OCI-LY7 (cell line): ENCODE results near the gene PPY. TPM values are rescaled to one million over a fixed set of nuclear protein-coding genes. Genes with fewer than 3 reads are reported as not detected.
"Not testable (repeated sequence)": the region's sequence is repeated elsewhere in the genome, so short reads cannot be mapped to it uniquely, and the experiment has no call there.

ENCODE experiments used
- BruUV-seq: library from RNA; stranded (reverse); fragments of 400-500 nt; replicated peaks from 2 replicates; lab custom pipeline; 2021; lab: Mats Ljungman, UMichigan
- CTCF ChIA-PET: fragments of 300-600 bp; sonication (Branson Sonifier 250); formaldehyde crosslinking; loops from one replicate; lab custom pipeline; 2022; ENCODE audit warnings: antibody characterized with exemption; ENCODE audit not compliant: unreplicated experiment; lab: Charles Lee
- POLR2A ChIA-PET: fragments of 300-600 bp; sonication (Branson Sonifier 250); formaldehyde crosslinking; loops from one replicate; lab custom pipeline; 2022; ENCODE audit warnings: antibody characterized with exemption; lab: Charles Lee
- DNase-seq: peaks from one replicate; pipeline ENCODE4 v3.0.0-alpha.2; 2015; ENCODE audit warnings: low spot score
- H2AFZ ChIP-seq: fragments of 200-600 bp; sonication (generic), shearing (Covaris generic); 2 replicates; pipeline ENCODE4 v1.6.1; 2014; ENCODE audit warnings: mild to moderate bottlenecking, antibody characterized with exemption, low read length, moderate library complexity
- H3K27ac ChIP-seq: fragments of 200-600 bp; sonication (generic); 2 replicates; pipeline ENCODE4 v1.5.1; 2014; ENCODE audit warnings: mixed run types, low read depth, mild to moderate bottlenecking, moderate library complexity, low read length, inconsistent platforms; ENCODE audit not compliant: poor library complexity, severe bottlenecking
- H3K36me3 ChIP-seq: fragments of 200-600 bp; sonication (generic); 2 replicates; pipeline ENCODE4 v1.6.1; 2014; ENCODE audit warnings: mild to moderate bottlenecking, antibody characterized with exemption, low read length, moderate library complexity, mixed read lengths; ENCODE audit not compliant: insufficient read depth
- H3K4me1 ChIP-seq: fragments of 200-600 bp; sonication (generic); 2 replicates; pipeline ENCODE4 v1.5.1; 2014; ENCODE audit warnings: mild to moderate bottlenecking, low read length; ENCODE audit not compliant: insufficient read depth, poor library complexity, severe bottlenecking
- H3K4me2 ChIP-seq: fragments of 200-600 bp; sonication (generic); 2 replicates; pipeline ENCODE4 v1.6.1; 2014; ENCODE audit warnings: mild to moderate bottlenecking, low read length
- H3K4me3 ChIP-seq: fragments of 200-600 bp; sonication (generic); 2 replicates; pipeline ENCODE4 v1.5.1; 2014; ENCODE audit warnings: mild to moderate bottlenecking, low read depth, low read length; ENCODE audit not compliant: poor library complexity, severe bottlenecking
- H3K79me2 ChIP-seq: fragments of 200-600 bp; sonication (generic); 2 replicates; pipeline ENCODE4 v1.6.1; 2016; ENCODE audit warnings: low read depth, mild to moderate bottlenecking, low read length, moderate library complexity, mixed read lengths; ENCODE audit not compliant: insufficient read depth
- H3K9me2 ChIP-seq: fragments of 200-600 bp; sonication (generic); 2 replicates; pipeline ENCODE4 v1.6.1; 2016; ENCODE audit warnings: mild to moderate bottlenecking, low read length, mixed read lengths; ENCODE audit not compliant: insufficient read depth
- H3K9me3 ChIP-seq: fragments of 200-600 bp; sonication (generic); 2 replicates; pipeline ENCODE4 v1.6.1; 2014; ENCODE audit warnings: mild to moderate bottlenecking, mixed run types, low read length, mixed read lengths
- H4K20me1 ChIP-seq: fragments of 200-600 bp; sonication (generic); 2 replicates; pipeline ENCODE4 v1.6.1; 2014; ENCODE audit warnings: mild to moderate bottlenecking, antibody characterized with exemption, low read length, moderate library complexity, mixed read lengths; ENCODE audit not compliant: insufficient read depth
- CTCF ChIP-seq: fragments of 200-600 bp; sonication (generic); conservative IDR thresholded peaks from 2 replicates; pipeline ENCODE4 v1.5.1; 2014; ENCODE audit warnings: mild to moderate bottlenecking, antibody characterized with exemption, low read length, moderate library complexity, mixed read lengths
- EZH2phosphoT487 ChIP-seq: fragments of 200-600 bp; sonication (generic); IDR thresholded peaks from 2 replicates; pipeline ENCODE4 v1.6.1; 2018; ENCODE audit warnings: low read depth, borderline replicate concordance, mild to moderate bottlenecking, mixed run types, antibody characterized with exemption, low read length, moderate library complexity, mixed read lengths
- intact Hi-C: fragments of 100-400 bp; cut with micrococcal nuclease; formaldehyde crosslinking; loops from one replicate; pipeline ENCODE4 v1.10.0; 2022; ENCODE audit not compliant: unreplicated experiment
- total RNA-seq, 2 experiments: library from RNA; depleted of rRNA in 1 of 2; stranded (reverse); fragments of >200 nt in 1 of 2; shearing (Covaris generic) in 1 of 2; gene quantifications; 2 replicates each; pipeline ENCODE4 v1.2.3, GENCODE V29; 2014 to 2022

The PPY gene
- total RNA-seq, 2 experiments from 2014 or later, result not detected

- Histone ChIP-seq H3K4me2 (no peak overlapping the region), H3K4me3 (no peak overlapping the region), H3K9me2 (no peaks in the 10 kb centered on the region), H3K36me3 (no peaks in the 10 kb centered on the region), H2AFZ (no peak overlapping the region), H3K27ac (no peak overlapping the region), H4K20me1 (no peaks in the 10 kb centered on the region), H3K79me2 (no peaks in the 10 kb centered on the region), H3K9me3 (no peaks in the 10 kb centered on the region), H3K4me1 (no peaks in the 10 kb centered on the region)
- intact Hi-C loops, result no loop called here
- no peak for DNase-seq
- no peak for TF ChIP-seq EZH2phosphoT487
- TF ChIP-seq CTCF, result no peak
- no TSS peak for BruUV-seq
- ChIA-PET POLR2A (no interaction called here), CTCF (interaction anchor here (0.6 kb wide), 1 partner anchor 231 kb away, joined by 3 read pairs; no protein-coding TSS in a partner anchor)
These were observed 11.2 kb downstream of the PPY start for GRCh38 chr17:43931062-43931571.

- H3K4me3 ChIP-seq, result no peak overlapping the region
- H3K4me2 ChIP-seq, result no peak overlapping the region
- no peaks in the 10 kb centered on the region for H3K9me3 ChIP-seq
- no peaks in the 10 kb centered on the region for H3K4me1 ChIP-seq
- no peaks in the 10 kb centered on the region for H3K79me2 ChIP-seq
- H3K27ac ChIP-seq, result no peak overlapping the region
- TF ChIP-seq CTCF, result no peak
- no peak for TF ChIP-seq EZH2phosphoT487
- ChIA-PET CTCF (no interaction called here), POLR2A (no interaction called here)
- H4K20me1 ChIP-seq, result no peaks in the 10 kb centered on the region
- no peak overlapping the region for H2AFZ ChIP-seq
- intact Hi-C loops, result no loop called here
- no peak for DNase-seq
- no TSS peak for BruUV-seq
- H3K36me3 ChIP-seq, result no peaks in the 10 kb centered on the region
- H3K9me2 ChIP-seq, result no peaks in the 10 kb centered on the region
These were observed 13.7 kb downstream of the PPY start for GRCh38 chr17:43928609-43929008.

GRCh38 chr17:43927929-43928328, 14.3 kb downstream of the PPY start:
- H2AFZ ChIP-seq, H3K79me2 ChIP-seq, H3K4me2 ChIP-seq, H3K9me3 ChIP-seq, H3K27ac ChIP-seq, CTCF ChIA-PET, H3K4me3 ChIP-seq, H4K20me1 ChIP-seq, H3K36me3 ChIP-seq, H3K9me2 ChIP-seq, DNase-seq, BruUV-seq, POLR2A ChIA-PET, H3K4me1 ChIP-seq, intact Hi-C loops: not testable (repeated sequence)
